ENCODE data around the gene ATP1A1.
A peak's percentile ranks its signal among the peaks of the same experiment; 100 is the strongest.

The ATP1A1 gene

DNA sequence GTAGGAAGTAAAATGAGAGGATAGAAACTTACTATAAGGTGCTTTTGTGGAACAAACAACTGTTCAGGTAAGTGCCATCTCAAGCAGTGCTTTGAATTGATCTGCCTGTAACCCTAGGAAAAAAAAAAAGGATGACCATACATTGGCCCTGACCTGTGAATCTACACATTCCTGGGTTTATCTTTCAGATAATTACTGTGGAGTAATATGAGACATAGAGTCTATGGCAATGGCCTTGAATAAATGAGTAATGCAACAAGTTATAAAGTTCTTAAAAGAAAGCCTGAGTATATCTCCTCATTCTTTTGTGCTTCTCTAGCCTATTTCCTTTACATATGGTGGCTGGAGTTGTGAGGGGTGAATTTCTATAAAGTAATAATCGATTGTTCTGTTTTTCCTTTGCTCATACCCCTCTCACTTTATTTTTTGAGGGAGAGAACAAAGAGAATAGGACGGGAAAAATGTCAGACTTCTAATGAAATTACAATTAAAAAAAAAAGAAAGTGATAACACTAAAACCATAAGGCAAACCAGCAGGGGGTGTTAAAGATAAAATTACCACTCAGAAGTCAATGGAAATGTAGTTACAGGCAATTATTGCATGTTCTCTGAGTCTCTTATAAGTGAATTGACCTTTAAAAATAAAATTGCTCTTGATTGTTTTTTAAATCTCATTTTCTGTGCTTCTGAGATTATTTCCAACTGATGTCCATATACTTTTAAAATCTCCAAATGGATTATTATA lies 12.4 kb upstream of the ATP1A1 start:
- no peak for DNase-seq (ENCODE audit: extremely low read depth, low read depth)
- TF ChIP-seq, protein P1, sequence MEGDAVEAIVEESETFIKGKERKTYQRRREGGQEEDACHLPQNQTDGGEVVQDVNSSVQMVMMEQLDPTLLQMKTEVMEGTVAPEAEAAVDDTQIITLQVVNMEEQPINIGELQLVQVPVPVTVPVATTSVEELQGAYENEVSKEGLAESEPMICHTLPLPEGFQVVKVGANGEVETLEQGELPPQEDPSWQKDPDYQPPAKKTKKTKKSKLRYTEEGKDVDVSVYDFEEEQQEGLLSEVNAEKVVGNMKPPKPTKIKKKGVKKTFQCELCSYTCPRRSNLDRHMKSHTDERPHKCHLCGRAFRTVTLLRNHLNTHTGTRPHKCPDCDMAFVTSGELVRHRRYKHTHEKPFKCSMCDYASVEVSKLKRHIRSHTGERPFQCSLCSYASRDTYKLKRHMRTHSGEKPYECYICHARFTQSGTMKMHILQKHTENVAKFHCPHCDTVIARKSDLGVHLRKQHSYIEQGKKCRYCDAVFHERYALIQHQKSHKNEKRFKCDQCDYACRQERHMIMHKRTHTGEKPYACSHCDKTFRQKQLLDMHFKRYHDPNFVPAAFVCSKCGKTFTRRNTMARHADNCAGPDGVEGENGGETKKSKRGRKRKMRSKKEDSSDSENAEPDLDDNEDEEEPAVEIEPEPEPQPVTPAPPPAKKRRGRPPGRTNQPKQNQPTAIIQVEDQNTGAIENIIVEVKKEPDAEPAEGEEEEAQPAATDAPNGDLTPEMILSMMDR (IDR thresholded peaks at IDR 0.05; ENCODE audit: low read depth, low read length): peak; percentile 11

DNA sequence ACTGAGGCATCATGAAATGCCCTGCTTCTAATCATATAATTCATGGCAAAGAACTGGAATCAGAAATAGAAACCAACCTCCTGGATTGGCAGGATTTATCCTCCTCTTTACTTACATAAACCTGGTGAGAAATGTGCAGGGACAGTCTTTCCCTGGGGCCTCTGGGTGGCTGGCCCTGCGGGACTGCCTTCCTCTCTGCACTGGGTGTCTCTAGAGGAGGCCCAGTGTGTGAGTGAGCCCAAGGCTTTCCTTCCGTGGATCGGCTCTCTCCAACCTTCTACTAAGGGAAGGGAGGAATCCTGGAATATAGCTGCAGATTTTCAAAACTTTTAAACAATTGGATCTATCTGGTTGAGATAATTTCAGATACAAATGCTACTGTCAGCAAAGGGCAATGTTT lies 11.4 kb upstream of the ATP1A1 start:
- TF ChIP-seq, protein P1 (IDR thresholded peaks at IDR 0.05; ENCODE audit: low read depth, low read length): no peak

DNA sequence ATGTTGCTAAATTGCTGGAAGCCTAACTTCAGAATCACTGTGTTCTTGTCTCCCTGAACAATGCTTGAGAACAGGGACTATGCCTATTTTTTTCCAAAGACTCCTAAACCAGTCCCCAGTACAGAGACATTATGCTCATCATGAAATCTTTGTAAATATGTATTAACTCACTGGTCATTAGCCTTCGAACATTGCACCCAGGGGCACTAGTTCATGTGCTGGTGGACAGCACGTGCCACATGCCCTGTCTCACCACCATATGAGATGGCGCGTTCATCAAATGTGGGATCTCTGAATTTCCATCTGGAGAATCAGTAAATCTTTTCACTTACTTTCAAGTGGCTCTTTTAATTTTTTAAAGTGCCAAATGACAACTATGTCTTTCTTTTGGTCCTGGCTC lies 11.0 kb upstream of the ATP1A1 start:
- TF ChIP-seq, protein P1 (IDR thresholded peaks at IDR 0.05; ENCODE audit: low read depth, low read length): no peak
- DNase-seq (ENCODE audit: extremely low read depth, low read depth): no peak

More for the DNA sequence above, 11.4 kb upstream of the ATP1A1 start:
- DNase-seq (ENCODE audit: extremely low read depth, low read depth): no peak

DNA sequence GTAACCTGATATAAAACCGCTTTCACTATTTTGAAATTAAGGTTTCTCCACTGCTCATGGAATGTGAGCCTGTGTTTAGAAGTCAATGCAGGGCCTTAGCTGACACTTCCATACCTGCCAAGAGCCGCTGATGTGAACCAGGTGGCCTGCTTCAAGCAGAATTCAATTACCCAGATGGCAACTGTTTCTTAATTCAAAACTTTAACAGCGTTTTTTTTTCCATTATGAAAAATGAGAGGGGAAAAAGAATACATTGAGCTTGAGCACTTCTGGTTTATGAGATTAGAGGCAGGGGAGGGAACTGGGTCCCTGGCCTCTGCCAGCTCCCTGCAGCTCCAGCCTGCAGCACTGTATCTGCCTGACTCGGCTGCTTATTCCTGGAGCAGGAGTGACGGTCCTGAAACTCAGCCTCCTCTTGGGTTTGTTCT lies 7.7 kb upstream of the ATP1A1 start:
- TF ChIP-seq, protein P1 (IDR thresholded peaks at IDR 0.05; ENCODE audit: low read depth, low read length): no peak
- DNase-seq (ENCODE audit: extremely low read depth, low read depth): no peak

DNA sequence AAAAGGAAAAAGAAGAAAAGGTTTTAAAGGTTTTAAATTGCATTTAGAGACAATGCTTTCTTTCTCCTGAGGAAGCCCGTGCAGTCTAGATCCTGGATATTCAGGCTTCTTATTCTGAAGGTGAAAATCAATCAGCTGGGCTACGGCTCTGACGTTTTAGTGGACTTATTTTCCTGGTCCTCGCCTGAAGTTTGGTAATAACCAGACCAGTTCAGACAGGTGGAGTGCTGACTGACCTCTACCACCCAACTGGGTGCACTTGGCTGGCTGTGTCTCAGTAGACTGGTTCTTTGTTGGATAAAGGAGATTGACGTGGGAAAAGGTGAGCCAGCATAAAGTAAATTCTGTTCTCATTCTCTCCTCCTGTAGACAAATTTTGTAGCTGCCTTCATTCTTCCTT lies 7.2 kb upstream of the ATP1A1 start:
- TF ChIP-seq, protein P1 (IDR thresholded peaks at IDR 0.05; ENCODE audit: low read depth, low read length): no peak

DNA sequence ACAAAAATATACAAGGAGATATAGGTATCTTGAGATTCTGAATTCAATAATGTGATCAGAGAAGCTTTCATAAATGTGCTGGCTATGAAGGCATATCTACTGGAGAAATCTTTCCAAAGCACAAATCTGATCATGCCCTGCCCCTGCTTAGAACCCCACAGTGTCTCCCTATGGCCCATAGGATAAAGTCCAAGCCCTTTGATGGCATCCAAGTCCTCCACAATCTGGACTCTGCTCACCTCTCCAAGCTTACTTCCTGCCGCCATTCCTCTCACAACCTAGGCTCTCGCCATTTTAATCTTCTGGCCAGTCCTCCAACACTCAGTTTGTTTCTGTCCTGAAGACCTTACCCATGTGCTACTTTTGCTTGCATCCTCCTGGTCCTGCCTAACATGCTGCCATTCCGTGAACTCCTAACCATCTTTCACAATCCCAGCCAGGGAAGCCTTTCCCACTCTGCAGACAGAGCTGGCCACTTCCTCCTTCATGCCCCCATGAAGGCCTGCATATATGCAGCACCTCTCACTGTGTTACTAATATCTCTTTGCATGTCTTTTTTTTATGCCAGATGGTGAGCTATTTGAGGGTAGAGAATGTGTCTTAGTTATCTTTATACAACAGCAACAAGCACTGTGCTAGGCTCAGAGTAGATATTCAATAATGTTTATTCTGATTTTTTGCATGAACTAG lies 5.6 kb upstream of the ATP1A1 start:
- no peak for DNase-seq (ENCODE audit: extremely low read depth, low read depth)
- TF ChIP-seq, protein P1 (IDR thresholded peaks at IDR 0.05; ENCODE audit: low read depth, low read length): no peak

More for the DNA sequence above, 7.2 kb upstream of the ATP1A1 start:
- no peak for DNase-seq (ENCODE audit: extremely low read depth, low read depth)

DNA sequence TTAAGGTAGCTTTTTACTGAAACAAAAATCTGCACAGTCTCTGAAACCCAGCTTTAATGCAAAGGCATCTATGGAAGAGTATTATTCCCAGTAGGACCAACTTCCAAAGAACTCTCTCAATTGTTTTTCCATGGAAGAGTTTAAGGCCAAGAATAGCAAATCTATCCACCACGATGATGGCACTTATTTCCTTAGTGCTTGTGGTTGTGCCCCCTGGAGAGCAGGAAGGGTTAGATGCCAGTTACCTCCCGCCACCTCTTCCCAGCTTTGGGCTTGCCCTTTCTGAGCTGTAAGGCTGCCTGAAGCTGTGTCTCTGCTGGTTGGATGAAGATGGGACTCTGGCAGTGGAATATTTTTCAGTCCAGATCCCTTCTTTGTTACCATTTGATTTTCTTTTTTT lies 4.8 kb upstream of the ATP1A1 start:
- no peak for DNase-seq (ENCODE audit: extremely low read depth, low read depth)
- TF ChIP-seq, protein P1 (IDR thresholded peaks at IDR 0.05; ENCODE audit: low read depth, low read length): no peak

Data from AG09319 (cell line).